ENCODE results near the gene NBEAL1. TPM values are rescaled to one million over a fixed set of nuclear protein-coding genes. Genes with fewer than 3 reads are reported as not detected.
A peak's percentile ranks its signal among the peaks of the same experiment; 100 is the strongest.
"Not testable (repeated sequence)": the region's sequence is repeated elsewhere in the genome, so short reads cannot be mapped to it uniquely, and the experiment has no call there.

NBEAL1 gene
- total RNA-seq, 1 donor from 2014 or later = 71.7 TPM

DNA sequence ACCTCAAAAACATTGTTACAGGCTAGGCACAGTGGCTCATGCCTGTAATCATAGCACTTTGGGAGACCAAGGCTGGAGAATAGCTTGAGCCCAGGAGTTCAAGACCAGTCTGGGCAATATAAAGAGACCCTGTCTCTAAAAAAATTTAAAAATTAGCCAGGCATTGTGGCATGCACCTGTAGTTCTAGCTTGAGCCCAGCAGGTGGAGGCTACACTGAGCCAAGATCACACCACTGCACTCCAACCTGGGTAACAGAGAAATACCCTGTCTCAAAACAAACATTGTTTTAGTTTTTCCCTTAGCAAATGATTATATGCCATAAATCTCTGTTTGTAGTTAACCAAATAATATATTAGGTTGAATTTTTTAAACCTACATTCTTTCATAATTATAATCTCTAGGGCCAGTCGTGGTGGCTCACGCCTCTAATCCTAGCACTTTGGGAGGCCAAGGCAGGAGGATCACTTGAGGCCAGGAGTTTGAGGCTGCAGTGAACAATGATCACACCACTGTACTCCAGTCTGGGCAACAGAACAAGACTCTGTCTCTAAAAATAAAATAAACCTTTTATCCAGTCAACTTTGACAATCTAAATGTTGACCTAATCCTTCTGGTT, 210.9 kb downstream of the NBEAL1 start:
- no peak for DNase-seq (ENCODE audit: low spot score)

DNA sequence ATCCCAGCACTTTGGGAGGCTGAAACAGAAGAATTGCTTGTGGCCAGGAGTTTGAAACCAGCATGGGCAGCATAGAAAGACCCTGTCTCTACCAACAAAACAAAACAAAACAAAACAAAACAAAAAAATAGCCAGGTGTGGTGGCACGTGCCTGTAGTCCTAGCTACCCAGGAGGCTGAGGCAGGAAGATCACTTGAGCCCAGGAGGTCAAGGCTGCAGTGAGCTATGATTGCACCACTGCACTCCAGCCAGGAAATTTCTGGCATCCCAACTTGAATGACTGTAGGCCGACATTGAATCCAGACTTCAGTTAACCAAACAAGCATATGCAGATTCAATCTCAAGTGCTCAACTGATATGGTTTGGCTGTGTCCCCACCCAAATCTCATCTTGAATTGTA, 215.0 kb downstream of the NBEAL1 start:
- not testable (repeated sequence) for DNase-seq (ENCODE audit: low spot score)

DNA sequence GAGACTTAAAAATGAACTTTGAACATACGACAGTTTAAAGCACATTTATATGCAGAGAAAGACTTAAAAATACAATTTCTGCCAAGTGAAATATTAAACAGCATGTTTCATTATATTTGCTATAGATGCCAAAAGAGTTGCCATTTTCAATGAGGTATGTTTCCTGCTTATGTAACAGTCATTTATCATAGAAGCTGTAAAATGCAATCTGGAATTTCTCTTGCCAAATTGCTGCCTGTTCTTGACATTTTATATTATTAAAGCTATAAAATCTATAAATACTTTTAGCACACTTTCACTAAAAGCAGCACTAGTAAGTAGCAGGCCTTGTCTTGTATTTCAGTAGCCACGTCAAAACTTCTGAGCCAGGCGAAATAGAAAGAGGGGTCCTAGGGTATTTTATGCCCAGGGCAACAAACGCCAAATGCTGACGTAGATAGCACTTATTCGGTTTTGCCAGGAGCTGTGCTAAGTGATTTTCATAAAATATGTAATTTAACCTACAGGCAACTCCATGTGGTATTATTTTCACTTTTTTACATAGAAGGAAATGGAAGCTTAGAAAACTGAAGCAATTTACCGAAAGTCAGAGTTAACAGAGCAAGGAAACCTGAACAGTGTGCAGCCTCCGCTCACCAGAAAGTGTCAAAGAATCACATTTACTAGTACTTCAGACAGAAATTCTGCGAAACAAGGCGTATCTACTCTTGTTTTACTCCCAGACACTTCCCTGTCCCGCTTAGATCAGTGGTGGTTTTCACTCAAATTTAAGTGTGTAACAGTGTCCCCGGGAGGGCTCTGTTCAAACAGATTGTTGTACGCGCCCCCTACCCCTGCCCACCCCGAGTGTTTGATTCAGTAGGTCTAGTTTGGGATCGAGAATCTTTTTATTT, 222.9 kb downstream of the NBEAL1 start:
- DNase-seq (ENCODE audit: low spot score) = no peak

DNA sequence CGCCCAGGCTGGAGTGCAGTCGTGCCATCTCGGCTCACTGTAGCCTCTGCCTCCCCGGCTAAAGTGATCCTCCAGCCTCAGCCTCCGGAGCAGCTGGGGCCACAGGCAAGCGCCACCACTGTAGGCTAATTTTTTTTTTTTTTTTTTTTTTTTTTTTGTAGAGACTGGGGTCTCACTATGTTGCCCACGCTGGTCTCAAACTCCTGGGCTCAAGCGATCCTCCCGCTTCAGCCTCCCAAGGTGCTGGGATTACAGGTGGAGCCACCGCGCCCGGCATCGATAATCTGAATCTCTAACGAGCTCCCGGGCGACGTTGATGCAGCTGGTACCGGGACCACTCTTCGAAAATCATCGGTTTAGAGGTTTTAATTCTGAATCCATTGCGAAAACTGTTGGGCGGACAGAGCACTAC, 223.6 kb downstream of the NBEAL1 start:
- no peak for DNase-seq (ENCODE audit: low spot score)

DNA sequence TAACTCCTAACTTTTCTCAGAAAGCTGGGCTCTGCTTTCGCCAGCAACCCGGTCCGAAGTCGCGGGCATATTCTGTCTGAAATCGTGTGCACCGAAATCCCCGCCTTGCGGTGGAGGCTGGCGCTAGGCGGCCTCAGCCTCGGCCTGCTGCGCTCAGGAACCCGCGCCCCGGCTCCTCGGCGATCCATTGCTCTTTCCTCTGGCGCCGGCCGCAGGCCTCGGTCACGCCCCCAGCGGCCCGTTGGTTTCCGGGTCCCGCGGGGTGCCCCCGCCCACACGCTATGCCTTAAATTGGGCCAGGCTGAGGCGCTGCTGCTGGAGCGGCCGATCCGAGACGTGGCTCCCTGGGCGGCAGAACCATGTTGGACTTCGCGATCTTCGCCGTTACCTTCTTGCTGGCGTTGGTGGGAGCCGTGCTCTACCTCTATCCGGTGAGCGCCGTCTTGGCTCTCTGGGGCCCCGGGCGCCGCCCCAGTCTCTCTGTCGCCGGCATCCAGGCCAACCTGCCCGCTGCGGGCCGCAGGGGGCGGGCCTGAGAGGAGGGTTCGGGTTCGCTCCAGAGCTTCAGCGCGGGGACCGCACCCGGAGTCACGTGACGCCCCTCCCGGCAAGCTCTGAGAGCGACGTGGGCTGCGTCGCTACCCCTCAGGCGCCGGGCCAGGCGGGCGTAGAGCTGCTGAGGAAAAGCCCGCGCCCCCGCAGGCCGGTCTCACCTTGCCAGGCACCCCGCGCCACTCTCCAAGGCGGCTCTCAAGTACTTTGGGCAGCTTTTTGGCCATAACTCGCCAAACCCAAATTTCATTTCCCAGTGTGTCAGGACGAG, 224.2 kb downstream of the NBEAL1 start, which contains the start of gene CYP20A1:
CYP20A1 (plus strand) TSS at position 315 of the 823 bp plus-strand sequence; CDS start at position 360, 45 bp downstream.
- DNase-seq (ENCODE audit: low spot score) = peak; percentile 97

DNA sequence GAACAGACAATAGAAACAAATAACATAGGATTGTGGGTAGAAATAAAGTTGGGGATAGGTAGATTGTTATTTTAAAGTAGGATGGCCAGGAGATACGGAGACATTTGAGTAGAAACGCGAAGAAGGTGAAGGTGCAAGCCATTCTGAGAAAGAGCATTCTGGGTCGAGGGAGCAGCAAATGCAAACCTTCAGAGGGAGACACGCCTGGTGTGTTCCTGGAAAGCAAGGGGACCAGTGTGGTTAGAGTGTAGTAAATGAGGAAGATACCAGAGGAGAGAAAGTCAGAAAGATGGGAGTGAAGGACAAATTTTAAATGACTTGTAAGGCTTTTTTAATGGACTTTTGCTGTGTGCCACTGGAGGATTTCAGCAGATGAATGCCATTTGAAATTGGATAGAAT, 225.8 kb downstream of the NBEAL1 start:
- DNase-seq (ENCODE audit: low spot score) = no peak

DNA sequence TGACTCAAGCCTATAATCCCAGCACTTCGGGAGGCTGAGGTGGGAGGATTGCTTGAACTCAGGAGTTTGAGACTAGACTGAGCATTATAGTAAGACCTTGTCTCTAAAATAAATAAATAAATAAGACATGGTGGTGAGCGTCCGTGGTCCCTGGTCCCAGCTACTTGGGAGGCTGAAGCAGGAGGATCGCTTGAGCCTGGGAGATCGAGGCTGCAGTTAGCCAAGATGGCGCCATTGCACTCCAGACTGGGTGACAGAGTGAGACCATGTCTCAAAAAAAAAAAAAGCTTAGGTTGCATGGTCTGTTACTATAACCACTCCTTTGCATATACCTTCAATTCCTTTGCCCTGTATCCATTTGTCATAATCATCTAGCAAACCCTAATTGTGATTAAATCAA, 227.8 kb downstream of the NBEAL1 start:
- DNase-seq (ENCODE audit: low spot score) = no peak

DNA sequence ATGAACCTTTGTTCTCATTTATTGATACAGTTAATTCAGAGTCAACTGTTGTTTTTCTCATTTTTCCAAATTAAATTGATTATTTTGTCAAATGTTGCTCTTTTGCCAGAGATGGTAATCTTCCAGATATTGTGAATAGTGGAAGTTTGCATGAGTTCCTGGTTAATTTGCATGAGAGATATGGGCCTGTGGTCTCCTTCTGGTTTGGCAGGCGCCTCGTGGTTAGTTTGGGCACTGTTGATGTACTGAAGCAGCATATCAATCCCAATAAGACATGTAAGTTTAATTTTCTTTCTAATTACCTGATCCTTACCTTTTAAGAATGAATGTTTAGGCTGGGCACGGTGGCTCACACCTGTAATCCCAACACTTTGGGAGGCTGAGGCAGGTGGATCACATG, 232.0 kb downstream of the NBEAL1 start:
- DNase-seq (ENCODE audit: low spot score) = no peak

DNA sequence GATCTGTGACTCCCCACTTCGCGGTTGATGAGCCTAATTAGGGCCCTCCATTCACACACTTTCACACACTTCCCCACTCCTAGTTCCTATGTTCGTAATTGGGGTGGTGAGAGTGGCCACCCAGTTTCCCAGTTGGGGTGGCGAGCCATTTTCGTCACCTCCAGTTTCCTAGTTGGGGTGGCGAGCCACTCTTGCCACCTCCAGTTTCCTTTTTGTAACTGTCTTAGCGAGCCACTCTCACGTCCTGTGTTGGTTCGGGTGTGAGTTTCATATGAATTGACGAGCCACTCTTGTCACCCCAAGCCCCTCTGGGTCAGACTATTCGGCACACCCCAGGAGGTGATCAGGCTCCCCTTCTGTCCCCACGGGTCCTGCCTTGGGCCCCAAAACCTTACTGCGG, 238.1 kb downstream of the NBEAL1 start:
- DNase-seq (ENCODE audit: low spot score) = no peak

DNA sequence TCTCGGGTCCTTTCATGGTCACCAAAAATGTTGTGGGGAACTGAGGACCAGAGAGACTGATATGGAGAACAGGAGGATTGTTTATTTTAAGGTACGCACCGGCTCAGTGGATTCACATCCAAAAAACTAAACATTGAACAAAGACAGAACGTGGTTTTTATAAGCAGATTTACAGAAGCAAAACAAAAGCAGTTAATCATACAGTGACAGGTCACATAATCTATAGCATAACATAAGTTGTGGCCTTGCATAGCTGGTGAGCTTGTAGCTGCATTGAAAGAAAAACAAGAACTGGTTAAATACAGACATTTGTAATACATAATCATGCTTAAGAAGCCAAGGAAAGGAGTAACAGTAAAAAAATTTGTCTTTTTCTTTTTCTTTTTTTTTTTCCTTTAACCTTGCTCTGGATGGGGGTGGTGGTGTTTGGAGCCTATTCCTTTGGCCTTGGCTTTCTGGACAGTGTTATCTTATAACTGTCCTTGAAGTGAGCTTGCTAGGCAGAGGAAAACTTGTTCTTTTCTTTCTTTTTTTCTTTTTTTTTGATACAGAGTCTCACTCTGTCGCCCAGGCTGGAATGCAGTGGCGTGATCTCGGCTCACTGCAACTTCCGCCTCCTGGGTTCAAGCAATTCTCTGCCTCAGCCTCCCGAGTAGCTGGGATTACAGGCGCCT, 238.9 kb downstream of the NBEAL1 start:
- DNase-seq (ENCODE audit: low spot score) = not testable (repeated sequence)

DNA sequence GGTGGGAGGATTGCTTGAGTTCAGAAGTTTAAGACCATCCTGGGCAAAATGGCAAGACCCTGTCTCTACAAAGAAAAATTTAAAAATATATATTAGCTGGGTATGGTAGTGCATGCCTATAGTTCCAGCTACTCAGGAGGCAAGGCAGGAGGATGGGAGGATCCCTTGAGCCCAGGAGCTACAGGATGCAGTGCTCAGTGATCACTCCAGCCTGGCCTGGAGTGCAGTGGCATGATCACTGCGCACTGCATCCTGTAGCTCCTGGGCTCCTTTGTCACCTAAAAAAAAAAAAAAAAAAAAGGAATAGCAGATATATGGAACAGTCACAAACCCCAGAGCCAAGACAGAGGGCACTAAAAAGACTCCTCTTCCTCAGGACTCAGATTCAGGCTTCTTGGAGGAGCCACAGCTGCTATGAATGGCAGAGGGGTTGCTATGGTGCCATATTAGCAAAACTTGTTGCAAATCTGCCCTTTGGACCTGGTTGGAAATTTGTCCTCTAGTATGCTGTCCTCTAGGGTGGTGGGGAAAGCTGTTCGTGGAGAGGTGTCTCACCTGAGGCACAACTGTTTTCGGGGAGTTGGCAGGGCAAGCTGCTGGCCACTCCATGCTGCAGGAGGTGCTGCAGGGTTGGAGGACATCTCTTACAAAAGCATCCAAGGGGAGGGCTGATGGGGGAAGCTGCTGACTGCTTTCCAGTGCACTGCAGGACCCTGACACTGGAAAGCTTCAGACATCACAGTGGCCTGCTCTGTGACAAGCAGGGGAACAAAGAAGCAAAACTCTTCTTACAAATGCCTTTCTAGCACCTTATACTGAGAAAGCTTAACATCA, 246.9 kb downstream of the NBEAL1 start:
- DNase-seq (ENCODE audit: low spot score) = no peak

Other genes with a start within 250 kb of the NBEAL1 start
- 35.9 TPM for gene ICA1L, start 143.1 kb upstream of the NBEAL1 start, total RNA-seq
- 58.8 TPM for gene WDR12, start 103.2 kb upstream of the NBEAL1 start, total RNA-seq
- gene CARF, start 102.6 kb upstream of the NBEAL1 start, total RNA-seq = 20.6 TPM
- gene CYP20A1, start 224.1 kb downstream of the NBEAL1 start, total RNA-seq = 40.6 TPM